K562 (cell line): ENCODE measurements around the gene SHROOM3.

ENCODE experiments used
- KLF10 ChIP-seq: fragments of 250-450 bp; sonication (Bioruptor Pico); IDR thresholded peaks from 2 replicates; pipeline ENCODE4 v1.6.1; 2021; ENCODE audit warnings: matching md5 sums
- TF ChIP-seq, protein P1 (sequence below), 3 experiments: IDR thresholded peaks in 2 of 3; conservative IDR thresholded peaks in 1 of 3; 2 replicates each; pipeline ENCODE4 v1.5.1; 2011 to 2012; ENCODE audit warnings: low read length in 3 of 3, mild to moderate bottlenecking in 3 of 3, control low read depth in 2 of 3, improper control_type of control experiment in 1 of 3, inconsistent platforms in 1 of 3, low read depth in 1 of 3, mixed read lengths in 1 of 3, moderate library complexity in 1 of 3; ENCODE audit not compliant: insufficient read depth in 2 of 3
- TF ChIP-seq, protein P2 (sequence below): fragments of 250-450 bp; sonication (Bioruptor Pico); IDR thresholded peaks from 2 replicates; pipeline ENCODE4 v1.8.0; 2022; ENCODE audit warnings: moderate library complexity, mild to moderate bottlenecking, inconsistent platforms
- TF ChIP-seq, protein P3 (sequence below): IDR thresholded peaks from 3 replicates; pipeline ENCODE4 v1.6.1; 2011; ENCODE audit warnings: borderline replicate concordance, mild to moderate bottlenecking, moderate library complexity; ENCODE audit not compliant: insufficient read length; ENCODE audit errors: extremely low read depth
- TF ChIP-seq, protein P4 (sequence below), 2 experiments: IDR thresholded peaks in 1 of 2; conservative IDR thresholded peaks in 1 of 2; 2 replicates each; pipeline ENCODE4 v1.6.1; 2016; ENCODE audit warnings: low read depth in 2 of 2, mild to moderate bottlenecking in 1 of 2, missing compliant biosample characterization in 1 of 2, missing genetic modification characterization in 1 of 2, moderate library complexity in 1 of 2

DNA sequence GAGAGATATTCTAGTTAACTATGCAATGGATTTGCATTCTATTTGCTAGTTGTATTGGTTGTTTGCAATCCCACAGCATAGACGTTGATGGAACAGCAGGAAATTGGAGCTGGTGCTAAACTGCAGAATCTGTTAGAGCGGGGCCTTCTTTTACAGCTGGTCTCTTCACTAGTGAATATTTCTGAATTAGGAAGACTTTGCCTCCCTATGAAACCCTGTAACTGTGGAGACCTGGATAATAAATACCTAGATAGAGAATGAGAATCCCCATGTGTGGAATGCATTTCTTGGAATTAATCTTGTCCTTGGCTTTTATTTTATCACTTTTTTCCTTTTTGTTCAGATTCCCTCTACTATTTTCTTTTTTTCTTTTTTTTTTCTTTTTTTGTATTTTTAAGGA, 109.7 kb downstream of the SHROOM3 start:
- TF ChIP-seq, protein P1, sequence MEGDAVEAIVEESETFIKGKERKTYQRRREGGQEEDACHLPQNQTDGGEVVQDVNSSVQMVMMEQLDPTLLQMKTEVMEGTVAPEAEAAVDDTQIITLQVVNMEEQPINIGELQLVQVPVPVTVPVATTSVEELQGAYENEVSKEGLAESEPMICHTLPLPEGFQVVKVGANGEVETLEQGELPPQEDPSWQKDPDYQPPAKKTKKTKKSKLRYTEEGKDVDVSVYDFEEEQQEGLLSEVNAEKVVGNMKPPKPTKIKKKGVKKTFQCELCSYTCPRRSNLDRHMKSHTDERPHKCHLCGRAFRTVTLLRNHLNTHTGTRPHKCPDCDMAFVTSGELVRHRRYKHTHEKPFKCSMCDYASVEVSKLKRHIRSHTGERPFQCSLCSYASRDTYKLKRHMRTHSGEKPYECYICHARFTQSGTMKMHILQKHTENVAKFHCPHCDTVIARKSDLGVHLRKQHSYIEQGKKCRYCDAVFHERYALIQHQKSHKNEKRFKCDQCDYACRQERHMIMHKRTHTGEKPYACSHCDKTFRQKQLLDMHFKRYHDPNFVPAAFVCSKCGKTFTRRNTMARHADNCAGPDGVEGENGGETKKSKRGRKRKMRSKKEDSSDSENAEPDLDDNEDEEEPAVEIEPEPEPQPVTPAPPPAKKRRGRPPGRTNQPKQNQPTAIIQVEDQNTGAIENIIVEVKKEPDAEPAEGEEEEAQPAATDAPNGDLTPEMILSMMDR (IDR thresholded peaks at IDR 0.05 in 2 of 3, conservative IDR thresholded peaks at IDR 0.05 in 1 of 3; ENCODE audit: insufficient read depth in 2 of 3, low read depth in 1 of 3, low read length in 3 of 3): no peak
- TF ChIP-seq, protein P2, sequence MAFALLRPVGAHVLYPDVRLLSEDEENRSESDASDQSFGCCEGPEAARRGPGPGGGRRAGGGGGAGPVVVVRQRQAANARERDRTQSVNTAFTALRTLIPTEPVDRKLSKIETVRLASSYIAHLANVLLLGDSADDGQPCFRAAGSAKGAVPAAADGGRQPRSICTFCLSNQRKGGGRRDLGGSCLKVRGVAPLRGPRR (CRISPR knock-in tag): no peak
- TF ChIP-seq, protein P3, sequence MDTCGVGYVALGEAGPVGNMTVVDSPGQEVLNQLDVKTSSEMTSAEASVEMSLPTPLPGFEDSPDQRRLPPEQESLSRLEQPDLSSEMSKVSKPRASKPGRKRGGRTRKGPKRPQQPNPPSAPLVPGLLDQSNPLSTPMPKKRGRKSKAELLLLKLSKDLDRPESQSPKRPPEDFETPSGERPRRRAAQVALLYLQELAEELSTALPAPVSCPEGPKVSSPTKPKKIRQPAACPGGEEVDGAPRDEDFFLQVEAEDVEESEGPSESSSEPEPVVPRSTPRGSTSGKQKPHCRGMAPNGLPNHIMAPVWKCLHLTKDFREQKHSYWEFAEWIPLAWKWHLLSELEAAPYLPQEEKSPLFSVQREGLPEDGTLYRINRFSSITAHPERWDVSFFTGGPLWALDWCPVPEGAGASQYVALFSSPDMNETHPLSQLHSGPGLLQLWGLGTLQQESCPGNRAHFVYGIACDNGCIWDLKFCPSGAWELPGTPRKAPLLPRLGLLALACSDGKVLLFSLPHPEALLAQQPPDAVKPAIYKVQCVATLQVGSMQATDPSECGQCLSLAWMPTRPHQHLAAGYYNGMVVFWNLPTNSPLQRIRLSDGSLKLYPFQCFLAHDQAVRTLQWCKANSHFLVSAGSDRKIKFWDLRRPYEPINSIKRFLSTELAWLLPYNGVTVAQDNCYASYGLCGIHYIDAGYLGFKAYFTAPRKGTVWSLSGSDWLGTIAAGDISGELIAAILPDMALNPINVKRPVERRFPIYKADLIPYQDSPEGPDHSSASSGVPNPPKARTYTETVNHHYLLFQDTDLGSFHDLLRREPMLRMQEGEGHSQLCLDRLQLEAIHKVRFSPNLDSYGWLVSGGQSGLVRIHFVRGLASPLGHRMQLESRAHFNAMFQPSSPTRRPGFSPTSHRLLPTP: no peak
- no peak for TF ChIP-seq KLF10 (CRISPR knock-in tag)
- TF ChIP-seq, protein P4, sequence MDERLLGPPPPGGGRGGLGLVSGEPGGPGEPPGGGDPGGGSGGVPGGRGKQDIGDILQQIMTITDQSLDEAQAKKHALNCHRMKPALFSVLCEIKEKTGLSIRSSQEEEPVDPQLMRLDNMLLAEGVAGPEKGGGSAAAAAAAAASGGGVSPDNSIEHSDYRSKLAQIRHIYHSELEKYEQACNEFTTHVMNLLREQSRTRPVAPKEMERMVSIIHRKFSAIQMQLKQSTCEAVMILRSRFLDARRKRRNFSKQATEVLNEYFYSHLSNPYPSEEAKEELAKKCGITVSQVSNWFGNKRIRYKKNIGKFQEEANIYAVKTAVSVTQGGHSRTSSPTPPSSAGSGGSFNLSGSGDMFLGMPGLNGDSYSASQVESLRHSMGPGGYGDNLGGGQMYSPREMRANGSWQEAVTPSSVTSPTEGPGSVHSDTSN (CRISPR knock-in tag; IDR thresholded peaks at IDR 0.05; ENCODE audit: low read depth): no peak
- TF ChIP-seq, protein P4 (tag; conservative IDR thresholded peaks at IDR 0.05; ENCODE audit: low read depth): no peak
